Loucy (cell line): ENCODE measurements around the gene SLC9A3.

Experiments used
- H2AFZ ChIP-seq: fragments of 200-600 bp; sonication (generic); 2 replicates; pipeline ENCODE4 v1.6.0; 2016; ENCODE audit warnings: antibody characterized with exemption, mild to moderate bottlenecking, low read length, moderate library complexity
- H3F3A ChIP-seq: fragments of 200-600 bp; 2 replicates; pipeline ENCODE4 v1.6.0; 2016; ENCODE audit warnings: antibody characterized with exemption, low read depth, mild to moderate bottlenecking
- H3K27me3 ChIP-seq: fragments of 200-600 bp; sonication (generic); 2 replicates; pipeline ENCODE4 v1.6.1; 2014; ENCODE audit warnings: low read length, mild to moderate bottlenecking; ENCODE audit not compliant: insufficient read depth, poor library complexity, severe bottlenecking
- H3K36me3 ChIP-seq: fragments of 200-600 bp; sonication (generic); 2 replicates; pipeline ENCODE4 v1.6.1; 2016; ENCODE audit warnings: low read length; ENCODE audit not compliant: insufficient read depth
- H3K4me1 ChIP-seq: fragments of 200-600 bp; sonication (generic); 2 replicates; pipeline ENCODE4 v1.5.1; 2014; ENCODE audit warnings: low read length, mild to moderate bottlenecking; ENCODE audit not compliant: insufficient read depth, poor library complexity, severe bottlenecking
- H3K4me2 ChIP-seq: fragments of 200-600 bp; sonication (generic); 2 replicates; pipeline ENCODE4 v1.6.0; 2014; ENCODE audit warnings: antibody characterized with exemption, low read length, low read depth, mild to moderate bottlenecking; ENCODE audit not compliant: poor library complexity, severe bottlenecking
- H3K4me3 ChIP-seq: fragments of 200-600 bp; sonication (generic); 2 replicates; pipeline ENCODE4 v1.5.1; 2014; ENCODE audit warnings: low read length, mild to moderate bottlenecking, mixed read lengths; ENCODE audit not compliant: poor library complexity, severe bottlenecking
- H3K79me2 ChIP-seq: fragments of 200-600 bp; sonication (generic); 2 replicates; pipeline ENCODE4 v1.6.1; 2014; ENCODE audit warnings: low read length; ENCODE audit not compliant: insufficient read depth
- H3K9ac ChIP-seq: fragments of 200-600 bp; sonication (generic); 2 replicates; pipeline ENCODE4 v1.6.0; 2014; ENCODE audit warnings: mild to moderate bottlenecking, low read depth, low read length, moderate library complexity; ENCODE audit not compliant: poor library complexity, severe bottlenecking
- H3K9me2 ChIP-seq: fragments of 200-600 bp; sonication (generic); replicated peaks from 2 replicates; pipeline ENCODE4 v1.6.1; 2016; ENCODE audit warnings: low read depth, low read length, mixed read lengths
- H3K9me3 ChIP-seq: fragments of 200-600 bp; sonication (generic); 2 replicates; pipeline ENCODE4 v1.6.1; 2014; ENCODE audit warnings: mild to moderate bottlenecking, antibody characterized with exemption, low read length, low read depth; ENCODE audit not compliant: insufficient read depth
- H4K20me1 ChIP-seq: fragments of 200-600 bp; sonication (generic); 2 replicates; pipeline ENCODE4 v1.6.0; 2014; ENCODE audit warnings: antibody characterized with exemption, low read length, mild to moderate bottlenecking; ENCODE audit not compliant: insufficient read depth, poor library complexity, severe bottlenecking
- EZH2phosphoT487 ChIP-seq: fragments of 200-600 bp; IDR thresholded peaks from 2 replicates; pipeline ENCODE4 v1.6.1; 2018; ENCODE audit warnings: antibody characterized with exemption, mild to moderate bottlenecking, moderate library complexity, borderline replicate concordance
- TF ChIP-seq, protein P1 (sequence below): fragments of 200-600 bp; sonication (generic); conservative IDR thresholded peaks from 2 replicates; pipeline ENCODE4 v1.5.1; 2014; ENCODE audit warnings: mild to moderate bottlenecking, antibody characterized with exemption, low read length

Gene SLC9A3

GRCh38 chr5:485113-485945 is 38.9 kb downstream of the SLC9A3 start:
- TF ChIP-seq, protein P1, sequence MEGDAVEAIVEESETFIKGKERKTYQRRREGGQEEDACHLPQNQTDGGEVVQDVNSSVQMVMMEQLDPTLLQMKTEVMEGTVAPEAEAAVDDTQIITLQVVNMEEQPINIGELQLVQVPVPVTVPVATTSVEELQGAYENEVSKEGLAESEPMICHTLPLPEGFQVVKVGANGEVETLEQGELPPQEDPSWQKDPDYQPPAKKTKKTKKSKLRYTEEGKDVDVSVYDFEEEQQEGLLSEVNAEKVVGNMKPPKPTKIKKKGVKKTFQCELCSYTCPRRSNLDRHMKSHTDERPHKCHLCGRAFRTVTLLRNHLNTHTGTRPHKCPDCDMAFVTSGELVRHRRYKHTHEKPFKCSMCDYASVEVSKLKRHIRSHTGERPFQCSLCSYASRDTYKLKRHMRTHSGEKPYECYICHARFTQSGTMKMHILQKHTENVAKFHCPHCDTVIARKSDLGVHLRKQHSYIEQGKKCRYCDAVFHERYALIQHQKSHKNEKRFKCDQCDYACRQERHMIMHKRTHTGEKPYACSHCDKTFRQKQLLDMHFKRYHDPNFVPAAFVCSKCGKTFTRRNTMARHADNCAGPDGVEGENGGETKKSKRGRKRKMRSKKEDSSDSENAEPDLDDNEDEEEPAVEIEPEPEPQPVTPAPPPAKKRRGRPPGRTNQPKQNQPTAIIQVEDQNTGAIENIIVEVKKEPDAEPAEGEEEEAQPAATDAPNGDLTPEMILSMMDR: no peak
- TF ChIP-seq EZH2phosphoT487: no peak
- Histone ChIP-seq H3K4me1 (peaks cover 21% of the 10 kb centered on the region), H3K36me3 (no peaks in the 10 kb centered on the region), H2AFZ (no peak overlapping the region), H3F3A (no peaks in the 10 kb centered on the region), H3K4me2 (no peak overlapping the region), H3K27me3 (no peaks in the 10 kb centered on the region), H3K9me3 (no peaks in the 10 kb centered on the region), H3K9me2 (no peaks in the 10 kb centered on the region), H3K79me2 (no peaks in the 10 kb centered on the region), H3K9ac (no peak overlapping the region), H4K20me1 (no peaks in the 10 kb centered on the region), H3K4me3 (no peak overlapping the region)

DNA sequence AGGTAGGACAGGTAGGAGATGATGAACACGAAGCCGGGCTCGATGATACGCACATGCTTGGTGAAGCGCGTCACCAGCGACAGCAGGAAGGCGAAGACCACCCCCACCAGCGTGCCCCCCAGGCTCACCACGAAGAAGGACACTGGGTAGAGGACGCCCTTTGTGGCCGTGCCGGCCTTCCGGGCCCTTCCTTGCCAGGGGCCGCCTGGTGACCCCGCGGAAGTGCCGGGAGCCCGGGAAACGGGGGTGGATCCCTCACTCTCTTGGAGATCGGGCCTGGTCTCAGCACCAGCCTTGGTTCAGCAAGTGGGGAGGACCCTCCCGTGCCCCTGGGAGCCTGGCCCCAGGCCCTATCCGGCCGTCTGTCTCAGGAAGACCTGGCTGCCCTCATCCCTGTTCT is 39.7 kb downstream of the SLC9A3 start:
- TF ChIP-seq, protein P1: no peak
- TF ChIP-seq EZH2phosphoT487: no peak
- H3K36me3 ChIP-seq: no peaks in the 10 kb centered on the region
- H2AFZ ChIP-seq: no peak overlapping the region
- H3K27me3 ChIP-seq: no peaks in the 10 kb centered on the region
- peaks cover 21% of the 10 kb centered on the region for H3K4me1 ChIP-seq
- no peak overlapping the region for H3K4me2 ChIP-seq
- no peaks in the 10 kb centered on the region for H3K9me3 ChIP-seq
- H3K9me2 ChIP-seq: no peaks in the 10 kb centered on the region
- H3K79me2 ChIP-seq: no peaks in the 10 kb centered on the region
- no peak overlapping the region for H3K9ac ChIP-seq
- no peak overlapping the region for H3K4me3 ChIP-seq
- no peaks in the 10 kb centered on the region for H3F3A ChIP-seq
- no peaks in the 10 kb centered on the region for H4K20me1 ChIP-seq

DNA sequence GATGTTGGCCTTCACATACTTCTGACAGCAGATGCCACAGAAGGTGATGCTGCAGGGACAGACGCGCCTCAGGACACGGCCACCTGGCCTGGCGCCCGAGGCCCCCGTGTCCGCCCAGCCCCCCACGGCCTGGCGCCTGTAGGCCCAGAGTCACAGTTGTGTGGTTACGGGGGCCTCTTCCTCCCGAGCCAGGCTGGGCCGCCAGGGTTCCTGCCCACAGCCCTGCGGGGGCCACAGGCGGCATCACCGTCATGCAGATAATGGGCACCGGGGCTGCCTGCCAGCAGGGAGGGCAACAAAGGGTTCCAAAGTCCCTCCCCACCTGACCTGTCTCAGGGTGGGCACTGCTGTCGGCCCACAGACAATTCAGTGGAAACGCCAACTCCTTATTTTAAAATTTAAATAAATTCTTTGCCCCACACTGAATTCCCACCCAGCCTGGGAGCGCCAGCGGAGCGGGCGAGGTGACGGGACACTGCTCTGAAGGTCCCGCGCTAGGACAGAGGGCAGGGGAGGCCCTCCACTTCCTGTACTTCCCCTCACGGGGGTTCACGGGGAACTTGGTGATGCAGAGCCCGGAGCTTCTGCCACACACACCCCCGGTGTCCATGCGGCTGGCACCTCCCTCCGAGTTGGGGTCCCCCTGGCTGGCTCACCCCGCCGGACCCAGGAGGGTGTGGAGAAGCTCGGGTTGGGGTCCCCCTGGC is 40.7 kb downstream of the SLC9A3 start:
- Histone ChIP-seq H3K79me2 (no peaks in the 10 kb centered on the region), H2AFZ (no peak overlapping the region), H3K9ac (no peak overlapping the region), H3K9me3 (no peaks in the 10 kb centered on the region), H3K4me3 (peak overlapping the region; percentile 3), H4K20me1 (no peaks in the 10 kb centered on the region), H3F3A (no peaks in the 10 kb centered on the region), H3K4me2 (peak overlapping the region; percentile 27), H3K9me2 (no peaks in the 10 kb centered on the region), H3K27me3 (no peaks in the 10 kb centered on the region), H3K4me1 (peaks cover 21% of the 10 kb centered on the region), H3K36me3 (no peaks in the 10 kb centered on the region)
- no peak for TF ChIP-seq EZH2phosphoT487
- TF ChIP-seq, protein P1: no peak
